Raji (cell line): Measurements from ENCODE around the gene EZH2.

Experiments
- POLR2A ChIP-seq: IDR thresholded peaks from 2 replicates; pipeline ENCODE4 v1.6.1; 2011; ENCODE audit warnings: low read depth, low read length, control low read depth; ENCODE audit not compliant: insufficient read depth

The EZH2 gene

GRCh38 chr7:148884049-148884298 lies at the start of gene EZH2:
Gene EZH2, minus strand, starts transcription at chr7:148884291. Its CDS starts 36,993 bp downstream, at chr7:148847298.
- no peak; the same call in 1 of the 2 replicates for TF ChIP-seq POLR2A

- no peak for TF ChIP-seq POLR2A
Measured at GRCh38 chr7:148931470-148931869, 47.4 kb upstream of the EZH2 start.

- no peak for TF ChIP-seq POLR2A
Measured at GRCh38 chr7:148930335-148930734, 46.2 kb upstream of the EZH2 start.

- no peak for TF ChIP-seq POLR2A
Measured at GRCh38 chr7:148929176-148929575, 45.1 kb upstream of the EZH2 start.

GRCh38 chr7:148927123-148928045 lies 43.3 kb upstream of the EZH2 start:
- TF ChIP-seq POLR2A, result no peak

- TF ChIP-seq POLR2A, result no peak
Measured at GRCh38 chr7:148925836-148926235, 41.7 kb upstream of the EZH2 start.

GRCh38 chr7:148924011-148924410 lies 39.9 kb upstream of the EZH2 start:
- no peak for TF ChIP-seq POLR2A

GRCh38 chr7:148921806-148922205 lies 37.7 kb upstream of the EZH2 start:
- no peak for TF ChIP-seq POLR2A

GRCh38 chr7:148921189-148921588 lies 37.1 kb upstream of the EZH2 start:
- TF ChIP-seq POLR2A, result no peak

- no peak for TF ChIP-seq POLR2A
Measured at GRCh38 chr7:148919859-148920258, 35.8 kb upstream of the EZH2 start.

GRCh38 chr7:148918058-148918596 lies 34.0 kb upstream of the EZH2 start:
- no peak for TF ChIP-seq POLR2A

- TF ChIP-seq POLR2A, result no peak
Measured at GRCh38 chr7:148916186-148916585, 32.1 kb upstream of the EZH2 start.

GRCh38 chr7:148915211-148915610 lies 31.1 kb upstream of the EZH2 start:
- TF ChIP-seq POLR2A, result no peak

- no peak for TF ChIP-seq POLR2A
Measured at GRCh38 chr7:148914208-148914777, 30.2 kb upstream of the EZH2 start.

GRCh38 chr7:148912758-148913541 lies 28.9 kb upstream of the EZH2 start:
- no peak for TF ChIP-seq POLR2A
